Spleen (tissue), 11 donors: ENCODE data around the gene ELAPOR1. TPM values are rescaled to one million over a fixed set of nuclear protein-coding genes. Genes with fewer than 3 reads are reported as not detected.
A peak's percentile ranks its signal among the peaks of the same experiment; 100 is the strongest.

ENCODE experiments used
- DNase-seq: peaks from one replicate; pipeline ENCODE4 v3.0.0-alpha.2; 2020
- H3K27ac ChIP-seq, 8 donors: fragments of 200-600 bp; sonication (generic) in 7 of 8; 1 replicate in 4 of 8; 2 replicates in 4 of 8; pipeline versions ENCODE4 v1.5.0 to v1.8.0; 2016 to 2021; ENCODE audit warnings: inconsistent platforms in 4 of 8, mild to moderate bottlenecking in 4 of 8, moderate library complexity in 1 of 8
- H3K27me3 ChIP-seq, 7 donors: fragments of 200-600 bp; sonication (generic) in 6 of 7; replicated peaks in 1 of 7; 1 replicate in 4 of 7; 2 replicates in 3 of 7; pipeline versions ENCODE4 v1.5.0 to v1.8.0; 2016 to 2021; ENCODE audit warnings: inconsistent platforms in 3 of 7, mild to moderate bottlenecking in 1 of 7
- H3K36me3 ChIP-seq, 6 donors: fragments of 200-600 bp; sonication (generic) in 5 of 6; 1 replicate in 4 of 6; 2 replicates in 2 of 6; pipeline versions ENCODE4 v1.5.0 to v1.8.0; 2016 to 2021; ENCODE audit warnings: inconsistent platforms in 2 of 6
- H3K4me1 ChIP-seq, 6 donors: fragments of 200-600 bp; sonication (generic) in 5 of 6; 1 replicate in 3 of 6; 2 replicates in 3 of 6; pipeline versions ENCODE4 v1.5.0 to v1.8.0; 2016 to 2021; ENCODE audit warnings: inconsistent platforms in 3 of 6
- H3K4me3 ChIP-seq, 8 donors: fragments of 200-600 bp; sonication (generic) in 7 of 8; 1 replicate in 4 of 8; 2 replicates in 4 of 8; pipeline versions ENCODE4 v1.5.0 to v1.8.0; 2016 to 2021; ENCODE audit warnings: inconsistent platforms in 4 of 8, mild to moderate bottlenecking in 4 of 8, moderate library complexity in 2 of 8
- H3K9me3 ChIP-seq, 8 donors: fragments of 200-600 bp; sonication (generic) in 7 of 8; 1 replicate in 4 of 8; 2 replicates in 4 of 8; pipeline versions ENCODE4 v1.5.0 to v1.8.0; 2016 to 2021; ENCODE audit warnings: inconsistent platforms in 4 of 8
- POLR2A ChIP-seq, 3 donors: fragments of 450-650 bp; IDR thresholded peaks; one replicate each; pipeline ENCODE4 v1.5.1; 2017; ENCODE audit warnings: antibody characterized with exemption in 3 of 3, mild to moderate bottlenecking in 1 of 3
- POLR2AphosphoS5 ChIP-seq, 3 donors: sonication (generic); formaldehyde crosslinking; IDR thresholded peaks; one replicate each; pipeline ENCODE4 v1.5.1; 2017; ENCODE audit warnings: antibody characterized with exemption in 3 of 3
- WGBS, 5 donors: extraction: QIAGEN DNeasy Blood & Tissue Kit in 3 of 5; methylation state at CpG; one replicate each; pipeline versions ENCODE4 v1.1.5 to v1.1.7; 2013 to 2018; 5-methylcytosine and 5-hydroxymethylcytosine counted together
- intact Hi-C: fragments of 100-400 bp; cut with DNase I; formaldehyde crosslinking; loops from one replicate; pipeline ENCODE4 v1.15.0; 2023; ENCODE audit warnings: low total_unique reads
- polyA plus RNA-seq, 3 donors: library from polyadenylated mRNA; stranded (reverse); fragments of 200-250 nt; gene quantifications; one replicate each; pipeline ENCODE4 v1.2.1, GENCODE V29; 2013
- total RNA-seq, 7 donors: library from RNA; depleted of rRNA in 3 of 7; stranded (reverse); fragments of >200 nt in 3 of 7; fragmentation: NEBNext Ultra II Directional in 4 of 7; extraction: Animal tissue kit (Norgen Biotek cat#: 25700) in 4 of 7; gene quantifications; one replicate each; pipeline versions ENCODE4 v1.1.0 to v1.2.1, GENCODE V29; 2016 to 2021
- TF ChIP-seq, protein P1 (sequence below), 11 experiments: fragments of 200-600 bp in 7 of 11; fragments of 450-650 bp in 4 of 11; sonication (generic) in 4 of 11; IDR thresholded peaks in 8 of 11; conservative IDR thresholded peaks in 3 of 11; 1 replicate in 7 of 11; 2 replicates in 4 of 11; pipeline versions ENCODE4 v1.4.0 to v1.8.0; 2016 to 2021; ENCODE audit warnings: antibody characterized with exemption in 11 of 11, inconsistent platforms in 4 of 11, mild to moderate bottlenecking in 1 of 11
- donor health status: healthy with polysubstance abuse.
- donor health status: DM: no; HTN: no; CAD: no; lungs with moderate emphysema.
- donor health status: DM: no; HTN: no; CAD: no.
- donor health status: Bipolar disorder and iron deficiency.
- donor health status: healthy.
- donor health status: DM: no; HTN: no; CAD: no.
- donor health status: DM: yes; HTN: yes; CAD: no.

ELAPOR1 gene
- total and polyA plus RNA-seq, 10 donors: 0.26 to 10.3 (median 2.5) TPM

DNA sequence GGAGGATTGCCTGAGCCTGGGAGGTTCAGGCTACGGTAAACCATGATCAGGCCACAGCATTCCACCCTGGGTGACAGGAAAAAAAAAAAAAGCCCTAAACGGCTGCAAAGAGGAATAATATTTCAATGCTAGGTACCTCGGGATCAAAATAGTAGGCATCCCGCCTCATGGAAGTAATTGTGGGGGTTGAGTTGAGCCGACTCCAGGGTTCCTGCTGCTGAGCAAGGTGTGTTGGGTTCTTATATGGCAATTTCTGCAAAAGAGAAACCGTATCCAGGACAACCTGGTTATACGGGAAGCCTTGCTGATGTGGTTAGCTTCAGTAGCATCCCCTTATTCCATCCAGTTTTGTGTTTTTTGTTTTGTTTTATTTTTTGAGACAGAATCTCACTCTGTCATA lies 6.1 kb upstream of the ELAPOR1 start:
- Histone ChIP-seq H3K4me3 (no peak overlapping the region), H3K27ac (no peak overlapping the region), H3K36me3 (peaks cover 0 to 6% (median 0%) of the 10 kb centered on the region in 6 donors), H3K9me3 (no peaks in the 10 kb centered on the region), H3K4me1 (peaks cover 4 to 18% (median 10%) of the 10 kb centered on the region in 6 donors), H3K27me3 (no peaks in the 10 kb centered on the region)
- no peak for DNase-seq
- 84 to 92% (median 88%) methylated on average over 7 of the region's 7 CpGs for WGBS, 5 donors
- intact Hi-C loops: no loop called here
- TF ChIP-seq, protein P1, sequence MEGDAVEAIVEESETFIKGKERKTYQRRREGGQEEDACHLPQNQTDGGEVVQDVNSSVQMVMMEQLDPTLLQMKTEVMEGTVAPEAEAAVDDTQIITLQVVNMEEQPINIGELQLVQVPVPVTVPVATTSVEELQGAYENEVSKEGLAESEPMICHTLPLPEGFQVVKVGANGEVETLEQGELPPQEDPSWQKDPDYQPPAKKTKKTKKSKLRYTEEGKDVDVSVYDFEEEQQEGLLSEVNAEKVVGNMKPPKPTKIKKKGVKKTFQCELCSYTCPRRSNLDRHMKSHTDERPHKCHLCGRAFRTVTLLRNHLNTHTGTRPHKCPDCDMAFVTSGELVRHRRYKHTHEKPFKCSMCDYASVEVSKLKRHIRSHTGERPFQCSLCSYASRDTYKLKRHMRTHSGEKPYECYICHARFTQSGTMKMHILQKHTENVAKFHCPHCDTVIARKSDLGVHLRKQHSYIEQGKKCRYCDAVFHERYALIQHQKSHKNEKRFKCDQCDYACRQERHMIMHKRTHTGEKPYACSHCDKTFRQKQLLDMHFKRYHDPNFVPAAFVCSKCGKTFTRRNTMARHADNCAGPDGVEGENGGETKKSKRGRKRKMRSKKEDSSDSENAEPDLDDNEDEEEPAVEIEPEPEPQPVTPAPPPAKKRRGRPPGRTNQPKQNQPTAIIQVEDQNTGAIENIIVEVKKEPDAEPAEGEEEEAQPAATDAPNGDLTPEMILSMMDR (IDR thresholded peaks at IDR 0.05 in 8 of 11, conservative IDR thresholded peaks at IDR 0.05 in 3 of 11): no peak
- TF ChIP-seq POLR2A (IDR thresholded peaks at IDR 0.05) (no peak), POLR2AphosphoS5 (IDR thresholded peaks at IDR 0.05) (no peak)

DNA sequence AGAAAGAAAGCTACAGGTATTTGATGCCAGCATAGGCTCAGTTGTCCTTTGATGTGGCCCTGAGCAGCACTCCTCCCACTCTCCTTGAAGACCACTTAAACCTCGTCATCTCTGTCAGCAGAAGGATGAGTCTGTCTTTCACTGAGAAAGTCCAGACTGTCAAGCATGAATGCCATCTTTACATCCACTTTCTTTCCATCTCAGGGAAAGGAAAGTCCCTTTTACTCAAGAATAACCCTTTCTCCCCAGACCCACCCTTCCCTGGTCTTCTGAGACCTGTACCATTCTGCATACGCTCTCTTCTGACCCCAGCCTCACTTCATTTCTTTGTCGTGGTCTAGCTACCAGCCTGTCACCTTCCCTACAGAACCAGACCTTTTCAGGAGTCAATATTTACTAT lies 4.0 kb upstream of the ELAPOR1 start:
- peaks cover 0 to 17% (median 11%) of the 10 kb centered on the region in 7 donors for H3K27me3 ChIP-seq
- intact Hi-C loops: no loop called here
- TF ChIP-seq POLR2AphosphoS5 (IDR thresholded peaks at IDR 0.05): no peak
- no peak for TF ChIP-seq POLR2A (IDR thresholded peaks at IDR 0.05)
- TF ChIP-seq, protein P1 (IDR thresholded peaks at IDR 0.05 in 8 of 11, conservative IDR thresholded peaks at IDR 0.05 in 3 of 11): no peak

DNA sequence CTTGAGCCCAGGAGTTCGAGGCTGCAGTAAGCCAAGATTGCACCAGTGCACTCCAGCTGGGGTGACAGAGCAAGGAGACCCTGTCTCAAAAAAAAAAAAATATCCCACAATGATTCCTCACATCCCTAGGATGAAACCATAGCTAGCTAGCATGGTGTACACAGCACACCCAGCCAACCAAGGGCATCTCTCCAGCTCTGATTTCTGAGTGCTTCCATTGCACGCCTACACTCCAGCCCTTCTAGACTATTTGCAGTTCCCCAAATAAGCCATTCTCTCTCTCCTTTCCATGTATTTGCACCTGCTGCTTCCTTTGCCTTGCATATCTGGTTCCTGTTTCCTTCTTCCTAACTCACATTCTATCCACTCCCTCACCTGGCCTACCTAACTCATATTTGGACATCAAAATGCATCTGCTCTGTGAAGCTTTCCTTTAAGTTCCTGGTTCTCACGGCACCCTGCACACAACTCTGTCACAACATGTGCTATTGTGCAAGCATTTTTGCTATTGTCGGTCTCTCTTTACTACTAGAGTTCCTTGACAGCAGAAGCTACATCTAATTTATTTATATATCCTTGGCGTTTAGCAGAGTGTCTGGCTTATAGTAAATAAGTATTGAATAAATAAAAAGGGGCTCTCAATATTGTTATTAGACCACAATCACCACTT lies 2.4 kb upstream of the ELAPOR1 start:
- TF ChIP-seq POLR2A (IDR thresholded peaks at IDR 0.05) (no peak), POLR2AphosphoS5 (IDR thresholded peaks at IDR 0.05) (no peak)
- TF ChIP-seq, protein P1 (IDR thresholded peaks at IDR 0.05 in 8 of 11, conservative IDR thresholded peaks at IDR 0.05 in 3 of 11): no peak
- H3K4me3 ChIP-seq: no peak overlapping the region
- no peaks in the 10 kb centered on the region for H3K9me3 ChIP-seq
- peak overlapping the region in 2 of 8 donors; percentile 53 to 69 for H3K27ac ChIP-seq
- WGBS, 5 donors: 54 to 73% (median 67%) methylated on average over 5 of the region's 5 CpGs
- DNase-seq: no peak
- H3K27me3 ChIP-seq: peaks cover 0 to 33% (median 25%) of the 10 kb centered on the region in 7 donors
- intact Hi-C loops: no loop called here
- no peaks in the 10 kb centered on the region for H3K36me3 ChIP-seq
- H3K4me1 ChIP-seq: peaks cover 9 to 38% (median 28%) of the 10 kb centered on the region in 6 donors

More for the DNA sequence above, 4.0 kb upstream of the ELAPOR1 start:
- H3K9me3 ChIP-seq: no peaks in the 10 kb centered on the region
- H3K36me3 ChIP-seq: no peaks in the 10 kb centered on the region
- H3K4me1 ChIP-seq: peaks cover 9 to 38% (median 28%) of the 10 kb centered on the region in 6 donors
- no peak overlapping the region for H3K4me3 ChIP-seq
- H3K27ac ChIP-seq: no peak overlapping the region
- DNase-seq: no peak
- WGBS, 5 donors: 55 to 62% (median 58%) methylated on average over 3 of the region's 3 CpGs

DNA sequence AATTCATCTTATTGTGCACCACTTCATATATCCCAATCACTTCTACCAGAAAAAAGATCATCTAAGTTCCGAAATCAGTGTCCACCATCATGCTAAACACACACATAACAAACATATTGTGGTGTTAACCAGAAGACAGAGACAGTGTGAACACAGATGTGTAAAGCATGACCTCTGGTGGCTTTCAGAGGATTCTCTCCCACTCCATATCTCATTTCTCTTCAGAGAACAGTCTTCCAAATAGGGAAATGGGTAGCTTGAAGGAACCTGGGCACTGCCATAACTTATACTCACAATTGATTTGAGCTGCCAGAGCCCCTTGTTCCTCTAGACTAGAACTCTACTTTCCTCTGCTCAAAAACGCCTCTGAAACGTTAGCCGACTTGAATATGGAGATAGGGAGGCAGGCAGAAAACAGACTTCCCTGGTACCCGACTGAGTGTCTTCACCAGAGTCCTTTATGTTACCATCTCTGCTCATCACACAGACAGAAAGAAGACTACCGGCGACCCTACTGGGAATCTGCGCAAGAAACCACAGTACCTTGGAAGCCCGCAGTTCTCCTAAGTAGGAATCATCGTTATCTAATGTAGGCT lies 1.8 kb upstream of the ELAPOR1 start:
- Histone ChIP-seq H3K4me3 (peak overlapping the region in 5 of 8 donors; percentile 43 to 77 (median 49)), H3K4me1 (peaks cover 9 to 38% (median 28%) of the 10 kb centered on the region in 6 donors), H3K9me3 (no peaks in the 10 kb centered on the region), H3K36me3 (no peaks in the 10 kb centered on the region), H3K27me3 (peaks cover 0 to 37% (median 25%) of the 10 kb centered on the region in 7 donors), H3K27ac (peak overlapping the region in 2 of 8 donors; percentile 53 to 69)
- no peak for DNase-seq
- 24 to 33% (median 25%) methylated on average over 10 of the region's 10 CpGs for WGBS, 5 donors
- TF ChIP-seq POLR2AphosphoS5 (IDR thresholded peaks at IDR 0.05) (no peak), POLR2A (IDR thresholded peaks at IDR 0.05) (no peak)
- TF ChIP-seq, protein P1 (IDR thresholded peaks at IDR 0.05 in 8 of 11, conservative IDR thresholded peaks at IDR 0.05 in 3 of 11): no peak
- intact Hi-C loops: no loop called here
